GM23338 (cell line): ENCODE data around the gene LRIG1. TPM values are rescaled to one million over a fixed set of nuclear protein-coding genes. Genes with fewer than 3 reads are reported as not detected.

Experiments used
- ATAC-seq: fragments of 200-7000 bp; cut with Tn5 transposase; 3 replicates; pipeline ENCODE4 v1.9.1; 2020
- DNase-seq: peaks from one replicate; pipeline ENCODE4 v3.0.0-alpha.2; 2015; ENCODE audit warnings: low spot score
- H2AFZ ChIP-seq: fragments of 200-600 bp; sonication (generic); 2 replicates; pipeline ENCODE4 v1.8.0; 2016; ENCODE audit warnings: antibody characterized with exemption, mild to moderate bottlenecking, moderate library complexity
- H3F3A ChIP-seq: fragments of 200-600 bp; sonication (generic); replicated peaks from 2 replicates; pipeline ENCODE4 v1.8.0; 2017; ENCODE audit warnings: antibody characterized with exemption, mixed run types, low read depth
- H3K27ac ChIP-seq: fragments of 200-600 bp; sonication (generic); 2 replicates; pipeline ENCODE4 v1.6.1; 2016; ENCODE audit warnings: low read depth
- H3K27me3 ChIP-seq: fragments of 200-600 bp; sonication (generic); 2 replicates; pipeline ENCODE4 v1.8.0; 2016; ENCODE audit warnings: mild to moderate bottlenecking, mixed run types, moderate library complexity; ENCODE audit not compliant: insufficient read depth
- H3K36me3 ChIP-seq: fragments of 200-600 bp; sonication (generic); 2 replicates; pipeline ENCODE4 v1.8.0; 2016; ENCODE audit warnings: mild to moderate bottlenecking; ENCODE audit not compliant: insufficient read depth
- H3K4me1 ChIP-seq: fragments of 200-600 bp; sonication (generic); 2 replicates; pipeline ENCODE4 v1.8.0; 2016; ENCODE audit warnings: mild to moderate bottlenecking, moderate library complexity; ENCODE audit not compliant: insufficient read depth
- H3K4me2 ChIP-seq: fragments of 200-600 bp; sonication (generic); 2 replicates; pipeline ENCODE4 v1.7.1; 2017; ENCODE audit warnings: mixed run types
- H3K4me3 ChIP-seq: fragments of 200-600 bp; sonication (generic); 2 replicates; pipeline ENCODE4 v1.6.1; 2016; ENCODE audit warnings: mixed run types
- H3K79me2 ChIP-seq: fragments of 200-600 bp; sonication (generic); replicated peaks from 2 replicates; pipeline ENCODE4 v1.8.0; 2017; ENCODE audit warnings: mild to moderate bottlenecking; ENCODE audit not compliant: insufficient read depth
- H3K9me2 ChIP-seq: fragments of 200-600 bp; sonication (generic); 2 replicates; pipeline ENCODE4 v1.8.0; 2017; ENCODE audit not compliant: insufficient read depth
- H4K20me1 ChIP-seq: fragments of 200-600 bp; sonication (generic); replicated peaks from 2 replicates; pipeline ENCODE4 v1.8.0; 2017; ENCODE audit warnings: mild to moderate bottlenecking; ENCODE audit not compliant: insufficient read depth
- H3K27ac Mint-ChIP-seq: 2 replicates; pipeline ENCODE4 v1.8.0; 2020; ENCODE audit warnings: inconsistent platforms, mild to moderate bottlenecking, moderate library complexity, mixed read lengths
- H3K27me3 Mint-ChIP-seq: 3 replicates; pipeline ENCODE4 v1.8.0; 2022; ENCODE audit warnings: low read depth, mild to moderate bottlenecking, moderate library complexity, mixed read lengths, inconsistent platforms; ENCODE audit not compliant: insufficient read depth, poor library complexity
- H3K36me3 Mint-ChIP-seq: 3 replicates; pipeline ENCODE4 v1.8.0; 2021; ENCODE audit warnings: low read depth, mild to moderate bottlenecking, inconsistent platforms, moderate library complexity, mixed read lengths
- H3K4me1 Mint-ChIP-seq: 3 replicates; pipeline ENCODE4 v1.8.0; 2020; ENCODE audit warnings: mild to moderate bottlenecking, inconsistent platforms, mixed read lengths
- H3K4me3 Mint-ChIP-seq: 3 replicates; pipeline ENCODE4 v1.8.0; 2021; ENCODE audit warnings: moderate library complexity, mild to moderate bottlenecking, inconsistent platforms, mixed read lengths
- H3K9me3 Mint-ChIP-seq: 3 replicates; pipeline ENCODE4 v1.8.0; 2020; ENCODE audit warnings: moderate library complexity, mild to moderate bottlenecking, inconsistent platforms, mixed read lengths
- CREB1 ChIP-seq: fragments of 250-450 bp; sonication (Bioruptor Pico); IDR thresholded peaks from 2 replicates; pipeline ENCODE4 v1.5.0; 2020; ENCODE audit warnings: low read depth, mild to moderate bottlenecking, moderate library complexity
- CTCF ChIP-seq, 2 experiments: fragments of 200-600 bp in 1 of 2; sonication (generic) in 1 of 2; conservative IDR thresholded peaks; 2 replicates each; pipeline versions ENCODE4 v1.5.1 to v1.6.1; 2016 to 2017; ENCODE audit warnings: antibody characterized with exemption in 2 of 2, low read depth in 2 of 2, mild to moderate bottlenecking in 2 of 2, moderate library complexity in 1 of 2
- ETS1 ChIP-seq: IDR thresholded peaks from 2 replicates; pipeline ENCODE4 v1.6.1; 2016; ENCODE audit warnings: antibody characterized with exemption
- EZH2 ChIP-seq: fragments of 200-600 bp; sonication (generic); IDR thresholded peaks from one replicate; pipeline ENCODE4 v1.8.0; 2017; ENCODE audit warnings: antibody characterized with exemption, mild to moderate bottlenecking, low read depth; ENCODE audit not compliant: unreplicated experiment
- JUNB ChIP-seq: IDR thresholded peaks from one replicate; pipeline ENCODE4 v1.6.1; 2016; ENCODE audit warnings: antibody characterized with exemption; ENCODE audit not compliant: unreplicated experiment
- NANOG ChIP-seq: IDR thresholded peaks from 2 replicates; pipeline ENCODE4 v1.6.1; 2016; ENCODE audit warnings: antibody characterized with exemption, borderline replicate concordance
- POLR2AphosphoS5 ChIP-seq: IDR thresholded peaks from 2 replicates; pipeline ENCODE4 v1.6.1; 2016; ENCODE audit warnings: antibody characterized with exemption, low read depth
- REST ChIP-seq: IDR thresholded peaks from one replicate; pipeline ENCODE4 v1.6.1; 2018; ENCODE audit warnings: antibody characterized with exemption; ENCODE audit not compliant: unreplicated experiment
- STAT1 ChIP-seq: IDR thresholded peaks from one replicate; pipeline ENCODE4 v1.6.1; 2016; ENCODE audit warnings: antibody characterized with exemption; ENCODE audit not compliant: unreplicated experiment
- ZNF114 ChIP-seq: fragments of 250-450 bp; sonication (Bioruptor Pico); IDR thresholded peaks from 2 replicates; pipeline ENCODE4 v1.5.0; 2020; ENCODE audit warnings: mild to moderate bottlenecking, moderate library complexity
- ZNF331 ChIP-seq: fragments of 250-450 bp; sonication (Bioruptor Pico); IDR thresholded peaks from 2 replicates; pipeline ENCODE4 v1.5.0; 2020; ENCODE audit warnings: low read depth, mild to moderate bottlenecking, moderate library complexity
- ZNF462 ChIP-seq: fragments of 250-450 bp; sonication (Bioruptor Pico); IDR thresholded peaks from 2 replicates; pipeline ENCODE4 v1.5.0; 2020; ENCODE audit warnings: mild to moderate bottlenecking, moderate library complexity
- polyA plus RNA-seq: library from polyadenylated mRNA; unstranded; fragments of >200 nt; fragmentation: Nextera tagmentation; extraction: Ambion mirVana; gene quantifications from 2 replicates; pipeline ENCODE4 v1.2.1, GENCODE V29; 2016
- total RNA-seq: library from RNA; depleted of rRNA; stranded (reverse); fragments of >200 nt; shearing (Covaris generic); gene quantifications from 2 replicates; pipeline ENCODE4 v1.2.3, GENCODE V29; 2014

The LRIG1 gene
- total and polyA plus RNA-seq, 2 experiments from 2014 or later: 40.0 to 134 TPM

- TF ChIP-seq ETS1 (no peak), ZNF114 (CRISPR knock-in tag) (no peak)
These were observed 123.0 kb downstream of the LRIG1 start (continued) for GRCh38 chr3:66377800-66378199.

- Histone ChIP-seq H3K4me2 (no peak overlapping the region), H4K20me1 (peaks cover 8% of the 10 kb centered on the region; the same call in 1 of the 2 replicates), H3K27me3 (no peaks in the 10 kb centered on the region), H2AFZ (no peak overlapping the region), H3F3A (peaks cover 7% of the 10 kb centered on the region; the same call in 1 of the 2 replicates), H3K36me3 (peaks cover 27% of the 10 kb centered on the region), H3K9me2 (no peaks in the 10 kb centered on the region), H3K27ac (no peak overlapping the region; the same call in 1 of the 2 replicates), H3K4me1 (no peaks in the 10 kb centered on the region), H3K4me3 (no peak overlapping the region), H3K79me2 (no peaks in the 10 kb centered on the region)
- H3K9me3 Mint-ChIP-seq: no peaks in the 10 kb centered on the region
- H3K4me1 Mint-ChIP-seq: peaks cover 9% of the 10 kb centered on the region
- no peak overlapping the region for H3K4me3 Mint-ChIP-seq
- DNase-seq (no peak), ATAC-seq (no peak)
- peaks cover 68% of the 10 kb centered on the region for H3K36me3 Mint-ChIP-seq
- H3K27me3 Mint-ChIP-seq: peaks cover 7% of the 10 kb centered on the region
- no peak overlapping the region for H3K27ac Mint-ChIP-seq
- TF ChIP-seq STAT1 (no peak), ETS1 (no peak), NANOG (no peak), CREB1 (CRISPR knock-in tag) (no peak), POLR2AphosphoS5 (no peak; the same call in 1 of the 2 replicates), ZNF462 (no peak), CTCF (conservative IDR thresholded peaks at IDR 0.05; ENCODE audit: low read depth in 2 of 2) (no peak), REST (no peak), ZNF114 (CRISPR knock-in tag) (no peak), EZH2 (no peak), JUNB (no peak), ZNF331 (no peak)
These were observed 124.3 kb downstream of the LRIG1 start for GRCh38 chr3:66376568-66376967.
